ENCODE results near the gene NUP88. TPM values are rescaled to one million over a fixed set of nuclear protein-coding genes. Genes with fewer than 3 reads are reported as not detected.

Gene NUP88
- total RNA-seq, 1 experiment from 2014 or later: 50.5 TPM

GRCh38 chr17:5352681-5353289, 66.7 kb downstream of the NUP88 start:
- DNase-seq (ENCODE audit: low read depth, low spot score) (no peak), ATAC-seq (no peak)
- ChIA-PET CTCF (no interaction called here), POLR2A (interaction anchor here (0.6 kb wide), 1 partner anchor 10 kb away, joined by 17 read pairs; no protein-coding TSS in a partner anchor)
- Histone ChIP-seq H3K27ac (ENCODE audit: low read length) (no peak overlapping the region), H3K4me3 (ENCODE audit: low read depth in 2 of 2, low read length in 2 of 2) (no peak overlapping the region), H3K9me3 (ENCODE audit: control insufficient read depth, insufficient read depth, low read depth, low read length) (no peaks in the 10 kb centered on the region), H3K27me3 (ENCODE audit: control insufficient read depth, insufficient read depth, low read length) (no peaks in the 10 kb centered on the region), H3K36me3 (ENCODE audit: control insufficient read depth, insufficient read depth, low read length) (peaks cover 8% of the 10 kb centered on the region), H3K4me1 (ENCODE audit: control insufficient read depth, insufficient read depth, low read length) (no peaks in the 10 kb centered on the region)
- intact Hi-C loops (cut with micrococcal nuclease; ENCODE audit: unreplicated experiment): no loop called here
- TF ChIP-seq CTCF (IDR thresholded peaks at IDR 0.05) (no peak), SIN3A (IDR thresholded peaks at IDR 0.05; ENCODE audit: borderline replicate concordance, insufficient read depth, low read depth, low read length) (no peak), TCF7L2 (IDR thresholded peaks at IDR 0.05; ENCODE audit: low read depth, low read length) (no peak), POLR2AphosphoS5 (IDR thresholded peaks at IDR 0.05; ENCODE audit: low read depth, low read length) (no peak), REST (IDR thresholded peaks at IDR 0.05; ENCODE audit: insufficient read depth in 1 of 2, low read depth in 2 of 2, low read length in 1 of 2) (no peak)
- in situ Hi-C loops (cut with HindIII; ENCODE audit: low pct_unique_long_range_greater_than_20kb, low sequenced_read_pairs): no loop called here
- BruUV-seq (replicated peaks): no TSS peak

- CTCF ChIA-PET: no interaction called here
- no peak for ATAC-seq
These were observed 74.5 kb downstream of the NUP88 start for GRCh38 chr17:5344914-5345313.

More at GRCh38 chr17:5344914-5345313, 74.5 kb downstream of the NUP88 start:
- Histone ChIP-seq H3K27me3 (ENCODE audit: control insufficient read depth, insufficient read depth, low read length) (no peaks in the 10 kb centered on the region), H3K27ac (ENCODE audit: low read length) (no peak overlapping the region), H3K4me3 (ENCODE audit: low read depth in 2 of 2, low read length in 2 of 2) (no peak overlapping the region), H3K36me3 (ENCODE audit: control insufficient read depth, insufficient read depth, low read length) (no peaks in the 10 kb centered on the region; the same call in 1 of the 2 replicates), H3K4me1 (ENCODE audit: control insufficient read depth, insufficient read depth, low read length) (no peaks in the 10 kb centered on the region), H3K9me3 (ENCODE audit: control insufficient read depth, insufficient read depth, low read depth, low read length) (no peaks in the 10 kb centered on the region)
- no peak for TF ChIP-seq TCF7L2 (IDR thresholded peaks at IDR 0.05; ENCODE audit: low read depth, low read length)
- no peak for TF ChIP-seq SIN3A (IDR thresholded peaks at IDR 0.05; ENCODE audit: borderline replicate concordance, insufficient read depth, low read depth, low read length)
- TF ChIP-seq REST (IDR thresholded peaks at IDR 0.05; ENCODE audit: insufficient read depth in 1 of 2, low read depth in 2 of 2, low read length in 1 of 2): no peak
- DNase-seq (ENCODE audit: low read depth, low spot score): no peak
- POLR2A ChIA-PET: no interaction called here
- in situ Hi-C loops (cut with HindIII; ENCODE audit: low pct_unique_long_range_greater_than_20kb, low sequenced_read_pairs): no loop called here
- intact Hi-C loops (cut with micrococcal nuclease; ENCODE audit: unreplicated experiment): no loop called here
- no TSS peak for BruUV-seq (replicated peaks)

Other genes starting within 250 kb of the NUP88 start
- gene ZNF594, start 227.8 kb downstream of the NUP88 start, total RNA-seq (2021; ENCODE audit: unreplicated experiment): 5.6 TPM
- gene SCIMP, start 184.8 kb downstream of the NUP88 start, total RNA-seq (2021; ENCODE audit: unreplicated experiment): not detected
- 28.2 TPM for gene RABEP1, start 137.4 kb downstream of the NUP88 start, total RNA-seq (2021; ENCODE audit: unreplicated experiment)
- 36.7 TPM for gene RPAIN, start 520 bp upstream of the NUP88 start, total RNA-seq (2021; ENCODE audit: unreplicated experiment)
- 225 TPM for gene C1QBP, start 19.5 kb upstream of the NUP88 start, total RNA-seq (2021; ENCODE audit: unreplicated experiment)
- 31.0 TPM for gene DHX33, start 49.3 kb upstream of the NUP88 start, total RNA-seq (2021; ENCODE audit: unreplicated experiment)
- 59.7 TPM for gene DERL2, start 66.5 kb upstream of the NUP88 start, total RNA-seq (2021; ENCODE audit: unreplicated experiment)
- 11.5 TPM for gene MIS12, start 66.9 kb upstream of the NUP88 start, total RNA-seq (2021; ENCODE audit: unreplicated experiment)
- 0.57 TPM for gene NLRP1, start 164.8 kb upstream of the NUP88 start, total RNA-seq (2021; ENCODE audit: unreplicated experiment)

Measured in Panc1 (cell line).